GM21526 (cell line): ENCODE results near the gene ACSL6.

ENCODE experiments used
- ATAC-seq: cut with Tn5 transposase; IDR thresholded peaks from one replicate; pipeline ENCODE4 v1.9.1; 2021; ENCODE audit warnings: moderate library complexity; ENCODE audit not compliant: unreplicated experiment, low FRiP score

ACSL6 gene

GRCh38 chr5:132001647-132002561 is 9.6 kb downstream of the ACSL6 start:
- no peak for ATAC-seq

DNA sequence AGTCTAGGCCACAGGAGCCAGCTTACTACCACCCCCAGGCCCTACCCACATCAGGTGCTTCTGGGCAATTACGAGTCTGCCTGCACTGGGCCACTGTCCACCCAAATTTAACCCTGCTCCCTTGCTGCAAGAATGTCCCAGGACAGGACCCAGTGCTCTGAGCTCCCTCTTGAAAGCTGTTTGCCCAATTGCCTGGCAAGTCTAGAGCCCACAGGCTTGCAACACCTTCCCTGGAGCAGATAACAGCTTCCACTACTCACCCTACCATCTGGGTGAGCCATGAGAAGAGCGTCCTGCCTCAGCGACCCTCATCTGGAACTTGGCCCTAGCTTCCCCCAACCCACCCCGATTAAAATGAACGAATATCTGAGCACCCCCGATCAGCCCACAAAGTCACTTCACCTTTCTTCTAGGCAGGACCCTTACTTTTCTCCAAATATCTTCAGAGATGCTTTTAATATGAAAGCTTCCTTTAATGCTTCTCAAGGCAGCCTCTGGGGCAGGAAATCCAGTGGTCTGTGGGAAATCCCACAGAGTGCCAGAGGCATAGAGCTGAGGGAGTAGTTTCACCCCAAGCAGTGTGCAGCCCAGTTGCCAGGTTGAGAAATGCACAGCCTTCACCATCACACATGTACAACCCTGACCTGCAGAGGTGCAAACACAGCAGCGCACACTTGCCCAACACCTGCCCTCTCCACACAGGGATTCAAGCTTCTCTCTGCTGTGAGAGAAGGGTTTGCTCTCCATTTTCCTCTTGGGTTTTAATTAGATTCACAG is 10.6 kb downstream of the ACSL6 start:
- ATAC-seq, result no peak

DNA sequence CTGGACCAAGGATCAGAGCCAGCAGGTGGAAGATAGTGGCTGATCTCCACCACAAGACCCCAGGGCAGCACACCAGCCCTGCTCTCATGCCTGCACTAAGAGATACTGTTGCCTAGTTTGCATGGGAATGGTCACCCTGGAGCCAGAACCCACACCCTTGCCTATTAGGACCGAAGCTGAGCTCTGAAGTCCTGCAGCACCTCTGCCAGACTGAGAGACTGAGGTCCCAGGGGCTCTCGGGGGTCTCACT is 11.3 kb downstream of the ACSL6 start:
- no peak for ATAC-seq

GRCh38 chr5:131999441-132000240 is 11.8 kb downstream of the ACSL6 start:
- no peak for ATAC-seq

- no peak for ATAC-seq
Observed at GRCh38 chr5:131999041-131999440, 12.4 kb downstream of the ACSL6 start.

DNA sequence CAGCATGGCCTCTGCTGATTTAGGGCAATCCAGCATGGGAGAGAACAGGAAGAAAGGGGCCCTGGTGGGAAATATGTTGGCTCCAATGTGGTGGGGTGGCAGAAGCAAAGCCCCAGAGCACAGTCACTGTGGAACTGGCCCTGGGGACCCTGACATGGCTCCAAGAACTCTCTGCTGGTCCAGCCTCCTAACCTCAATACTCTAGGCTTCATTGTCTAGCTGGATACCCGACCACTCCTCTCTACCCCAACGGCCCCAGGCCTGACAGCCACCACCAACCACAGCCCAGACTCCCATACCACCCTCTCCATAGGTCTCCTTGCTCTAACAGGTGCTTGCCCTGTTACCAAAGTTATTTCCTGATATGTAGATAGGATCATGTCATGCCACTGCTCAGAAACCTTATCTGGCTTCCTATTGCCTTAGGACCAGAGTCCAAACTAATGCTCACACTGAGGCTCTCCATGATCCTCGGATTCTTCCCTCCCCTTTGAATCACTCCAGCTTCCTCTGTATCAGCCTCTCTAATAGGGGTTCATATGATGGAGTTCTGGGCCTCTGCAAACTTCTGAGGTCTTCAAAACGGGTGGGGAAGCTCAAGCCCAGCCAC is 12.9 kb downstream of the ACSL6 start:
- no peak for ATAC-seq

DNA sequence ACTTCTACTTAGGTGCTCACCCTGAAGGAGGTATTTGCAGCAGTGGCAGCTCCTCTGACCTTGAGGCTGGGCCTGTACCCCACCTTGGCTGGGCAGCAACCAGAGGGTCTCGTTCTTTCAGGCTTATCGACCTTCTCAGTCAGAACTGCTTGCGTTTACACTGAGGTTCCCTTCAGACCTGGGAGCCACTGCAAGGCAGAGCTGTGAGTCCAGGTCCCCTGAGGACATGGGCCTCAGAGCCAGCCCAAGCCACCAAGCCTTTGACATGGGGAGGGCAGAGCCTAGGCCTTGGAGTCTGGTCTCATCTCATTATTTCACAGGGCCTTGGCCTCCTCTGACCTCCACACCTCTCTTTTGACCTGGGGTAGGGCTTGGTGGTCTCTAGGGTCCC is 13.7 kb downstream of the ACSL6 start:
- no peak for ATAC-seq

DNA sequence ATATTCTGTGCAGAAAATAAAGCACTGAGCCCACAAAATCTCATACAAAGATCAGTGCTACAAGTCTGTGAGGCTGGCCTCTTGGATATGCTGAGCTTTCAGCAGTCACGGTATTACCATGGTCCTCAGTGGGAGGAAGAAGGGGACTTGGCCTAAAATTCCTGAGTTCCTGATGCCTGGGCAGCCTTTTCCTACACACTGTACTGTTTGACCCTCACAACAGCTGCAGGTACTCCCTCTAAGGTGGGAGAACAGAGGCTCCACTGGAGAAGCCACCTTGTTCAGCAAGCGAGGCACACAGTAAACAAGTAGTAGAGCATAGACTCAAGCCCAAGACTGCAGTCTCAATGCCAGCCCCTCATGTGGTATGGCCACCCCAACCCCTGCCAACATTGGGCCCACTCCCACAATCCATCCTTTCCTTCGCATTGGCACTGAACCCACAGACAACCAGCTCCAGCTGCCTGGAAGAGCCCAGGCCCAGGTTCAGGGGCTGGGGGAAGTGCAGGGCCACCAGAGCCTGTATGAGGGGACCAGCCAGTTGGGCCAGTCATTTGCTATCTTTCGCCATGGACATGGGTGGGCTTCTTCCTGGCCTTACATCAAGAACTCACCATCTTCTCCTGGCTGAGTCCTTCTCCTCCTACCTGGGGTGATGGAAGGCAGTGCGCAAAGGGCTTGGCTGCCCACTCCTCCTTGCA is 14.3 kb downstream of the ACSL6 start:
- no peak for ATAC-seq

GRCh38 chr5:131996210-131997025 is 15.0 kb downstream of the ACSL6 start:
- no peak for ATAC-seq

DNA sequence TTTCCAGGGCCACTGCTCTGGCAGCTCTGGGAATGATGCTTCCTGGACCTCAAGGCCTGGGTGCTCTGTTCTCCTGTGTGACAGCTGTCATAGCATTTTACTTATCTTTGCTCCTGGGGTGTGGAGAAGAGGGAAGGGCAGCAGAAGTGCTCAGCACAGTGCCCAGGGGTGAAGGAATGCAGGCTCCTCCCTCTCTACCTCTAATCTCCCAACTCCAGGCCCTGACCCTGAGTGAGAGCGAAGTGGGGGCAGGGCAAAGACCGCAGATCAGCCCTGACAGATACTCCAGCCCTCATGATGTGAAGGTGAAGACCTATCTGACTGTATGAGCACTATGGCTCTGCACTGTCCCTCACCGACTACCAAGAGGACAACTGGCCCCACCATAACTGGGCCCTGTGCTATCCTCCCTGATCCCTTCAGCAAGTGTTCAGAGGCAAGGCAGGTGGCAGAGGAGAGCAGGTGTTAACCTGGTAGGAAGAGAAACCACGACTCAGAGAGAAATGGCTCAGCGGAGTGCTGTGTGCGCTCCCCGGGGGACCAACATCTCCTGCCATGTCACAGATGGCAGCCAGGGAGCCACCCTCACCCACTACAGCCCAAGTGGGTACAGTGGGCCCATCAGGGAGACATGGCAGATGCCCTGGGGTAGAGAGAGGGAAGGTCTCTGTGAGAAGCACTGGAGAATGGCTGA is 16.8 kb downstream of the ACSL6 start:
- no peak for ATAC-seq

GRCh38 chr5:131994090-131994489 is 17.4 kb downstream of the ACSL6 start:
- no peak for ATAC-seq

DNA sequence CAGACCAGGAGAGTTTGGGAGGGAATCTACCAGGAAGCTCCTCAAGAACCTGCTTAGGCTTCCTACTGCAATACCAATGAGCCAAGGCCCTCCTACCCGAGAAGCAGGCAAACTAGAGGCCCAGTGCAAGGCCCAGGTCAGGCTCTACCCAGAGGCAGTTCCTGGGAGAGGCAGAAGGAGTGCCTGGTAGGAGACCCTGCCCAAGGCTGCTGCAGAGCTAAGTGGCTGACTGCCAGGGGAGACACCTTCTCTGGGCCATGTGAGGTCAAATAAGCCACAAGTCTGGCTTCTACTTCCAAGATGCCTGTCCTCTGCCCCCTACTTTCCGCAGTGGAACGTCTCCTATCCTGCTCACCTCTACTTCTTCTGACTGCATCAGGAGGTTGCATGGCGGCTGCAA is 17.8 kb downstream of the ACSL6 start:
- ATAC-seq, result no peak

- ATAC-seq, result no peak
Observed at GRCh38 chr5:131992370-131992769, 19.1 kb downstream of the ACSL6 start.

DNA sequence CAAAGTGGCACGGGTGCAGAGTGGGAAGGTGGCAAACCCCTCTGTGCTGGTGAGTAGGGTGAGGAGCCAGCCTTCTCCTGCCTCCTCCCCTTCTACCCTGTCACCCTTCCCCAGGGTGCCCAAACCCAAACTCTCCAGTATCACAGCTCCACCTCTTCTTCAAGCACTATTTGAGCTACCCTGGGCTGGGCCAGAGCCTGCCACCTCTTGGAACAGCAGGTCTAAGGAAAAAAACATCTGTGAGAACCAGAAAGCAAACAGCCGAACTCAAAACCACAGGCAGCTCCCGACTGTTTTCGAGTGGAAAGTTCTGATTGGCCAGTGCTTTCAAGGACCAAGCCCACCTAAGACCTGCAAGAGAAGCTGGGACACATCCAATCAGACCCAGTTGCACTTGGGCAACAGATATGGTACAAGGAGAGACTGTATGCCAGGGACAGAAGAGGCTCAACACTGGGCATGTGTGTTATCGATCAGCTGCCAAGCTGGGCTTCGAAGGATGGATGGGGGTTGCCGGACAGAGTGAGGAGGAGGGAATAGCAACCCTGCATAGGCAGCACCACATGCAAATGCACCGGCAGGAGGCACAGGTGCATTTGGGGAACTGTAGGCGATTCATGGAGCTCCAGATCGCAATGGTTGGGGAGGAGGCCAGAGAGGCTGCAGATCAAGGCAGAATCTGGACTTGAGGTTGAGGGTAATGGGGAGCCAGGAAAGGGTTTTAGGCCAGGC is 19.7 kb downstream of the ACSL6 start:
- ATAC-seq, result no peak

DNA sequence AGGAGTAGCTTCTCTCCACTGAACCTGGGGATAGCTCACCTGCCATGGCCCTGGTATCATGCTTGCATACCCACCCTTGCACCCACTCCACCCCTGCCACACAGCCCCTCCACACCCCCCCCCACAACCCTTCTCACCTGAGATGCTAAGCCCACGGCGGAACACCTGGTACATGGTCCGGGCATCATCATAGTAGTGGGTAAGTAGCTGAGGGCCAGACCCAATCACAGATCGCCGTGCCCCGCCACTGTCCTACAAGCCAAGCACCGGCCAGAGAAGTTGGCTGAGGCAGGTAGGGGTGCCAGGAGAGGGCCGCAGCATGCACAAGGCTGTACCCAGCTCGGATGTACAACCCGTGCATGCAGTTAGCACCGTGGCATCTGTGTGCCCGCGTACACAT is 20.7 kb downstream of the ACSL6 start:
- ATAC-seq, result no peak

DNA sequence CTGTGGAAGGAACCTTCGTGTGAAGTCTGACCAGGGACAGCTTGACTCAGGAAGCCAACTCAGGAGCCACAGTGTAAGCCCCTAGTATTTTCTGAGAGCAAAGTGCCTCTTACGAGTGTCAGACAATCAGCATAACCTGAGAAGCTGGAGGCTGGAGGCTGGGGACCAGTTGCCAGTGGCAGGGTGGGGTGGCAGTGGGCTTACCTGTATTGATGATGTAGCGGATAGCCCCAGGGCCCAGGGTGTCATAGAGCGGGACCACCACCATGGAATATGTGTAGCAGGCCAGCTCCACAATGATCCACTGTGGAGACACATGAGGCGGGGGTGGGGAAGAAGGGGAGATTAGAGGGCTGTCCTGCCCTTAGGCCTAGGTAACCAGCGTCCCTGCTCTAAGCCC is 22.9 kb downstream of the ACSL6 start:
- no peak for ATAC-seq

- ATAC-seq, result no peak
Observed at GRCh38 chr5:131987251-131987650, 24.2 kb downstream of the ACSL6 start.
